Nephron (organoid): ENCODE data around the gene MAGIX.

Experiments used
- H3K27ac Mint-ChIP-seq, 3 experiments: 2 replicates each; pipeline ENCODE4 v1.8.0; 2020; ENCODE audit warnings: mixed read lengths in 3 of 3, mild to moderate bottlenecking in 2 of 3, moderate library complexity in 1 of 3
- H3K27me3 Mint-ChIP-seq: 2 replicates; pipeline ENCODE4 v1.8.0; 2021; ENCODE audit warnings: low read depth, mild to moderate bottlenecking, moderate library complexity, mixed read lengths
- H3K36me3 Mint-ChIP-seq: 2 replicates; pipeline ENCODE4 v1.8.0; 2020; ENCODE audit warnings: low read depth, mixed read lengths
- H3K4me1 Mint-ChIP-seq: 2 replicates; pipeline ENCODE4 v1.8.0; 2020; ENCODE audit warnings: mixed read lengths
- H3K4me3 Mint-ChIP-seq, 3 experiments: 2 replicates each; pipeline ENCODE4 v1.8.0; 2020; ENCODE audit warnings: mild to moderate bottlenecking in 3 of 3, mixed read lengths in 3 of 3, moderate library complexity in 2 of 3
- H3K9me3 Mint-ChIP-seq: 2 replicates; pipeline ENCODE4 v1.8.0; 2020; ENCODE audit warnings: mixed read lengths
- CTCF ChIP-seq, 3 experiments: fragments of 200-600 bp; sonication (generic); IDR thresholded peaks; one replicate each; pipeline ENCODE4 v1.5.0; 2021; ENCODE audit warnings: antibody characterized with exemption in 3 of 3; ENCODE audit not compliant: unreplicated experiment in 3 of 3

Gene MAGIX

GRCh38 chrX:49212209-49212608, 49.7 kb downstream of the MAGIX start:
- Mint-ChIP-seq H3K27ac (no peak overlapping the region), H3K4me3 (no peak overlapping the region), H3K9me3 (peaks cover 21% of the 10 kb centered on the region), H3K4me1 (no peaks in the 10 kb centered on the region), H3K27me3 (peaks cover 6% of the 10 kb centered on the region), H3K36me3 (no peaks in the 10 kb centered on the region)
- no peak for TF ChIP-seq CTCF (IDR thresholded peaks at IDR 0.05; ENCODE audit: unreplicated experiment in 3 of 3)

GRCh38 chrX:49212861-49213260, 50.3 kb downstream of the MAGIX start:
- Mint-ChIP-seq H3K4me3 (no peak overlapping the region), H3K27me3 (peaks cover 6% of the 10 kb centered on the region), H3K4me1 (no peaks in the 10 kb centered on the region), H3K36me3 (no peaks in the 10 kb centered on the region), H3K9me3 (peaks cover 23% of the 10 kb centered on the region), H3K27ac (no peak overlapping the region)
- TF ChIP-seq CTCF (IDR thresholded peaks at IDR 0.05; ENCODE audit: unreplicated experiment in 3 of 3) = no peak

GRCh38 chrX:49214416-49214815, 51.9 kb downstream of the MAGIX start:
- Mint-ChIP-seq H3K4me3 (no peak overlapping the region), H3K4me1 (no peaks in the 10 kb centered on the region), H3K27ac (no peak overlapping the region), H3K9me3 (peaks cover 25% of the 10 kb centered on the region), H3K36me3 (no peaks in the 10 kb centered on the region), H3K27me3 (peaks cover 10% of the 10 kb centered on the region)
- no peak for TF ChIP-seq CTCF (IDR thresholded peaks at IDR 0.05; ENCODE audit: unreplicated experiment in 3 of 3)

- no peaks in the 10 kb centered on the region for H3K4me1 Mint-ChIP-seq
- peaks cover 25% of the 10 kb centered on the region for H3K9me3 Mint-ChIP-seq
- H3K4me3 Mint-ChIP-seq = no peak overlapping the region
- H3K36me3 Mint-ChIP-seq = no peaks in the 10 kb centered on the region
- H3K27ac Mint-ChIP-seq = no peak overlapping the region
- H3K27me3 Mint-ChIP-seq = peaks cover 14% of the 10 kb centered on the region
- no peak for TF ChIP-seq CTCF (IDR thresholded peaks at IDR 0.05; ENCODE audit: unreplicated experiment in 3 of 3)
Observed at GRCh38 chrX:49214996-49215526, 52.5 kb downstream of the MAGIX start.
